Measurements from ENCODE around the gene SKA2. TPM values are rescaled to one million over a fixed set of nuclear protein-coding genes. Genes with fewer than 3 reads are reported as not detected.

The SKA2 gene
- total and polyA plus RNA-seq, 2 donors (not counting 3 experiments of a cell fraction or from before 2014, with no cell fraction given), result 12.9 to 79.6 TPM

- ChIA-PET CTCF (no interaction called here), POLR2A (no interaction called here)
- dilution Hi-C loops (cut with MboI; ENCODE audit: extremely low pct_ligation_motif_present, low sequenced_read_pairs), result no loop called here
- intact Hi-C loops (cut with micrococcal nuclease), result no loop called here
- H2AFZ ChIP-seq (ENCODE audit: low read depth, low read length), result no peak overlapping the region
- no TSS peak for BruUV-seq (replicated peaks)
- DNase-seq (ENCODE audit: low read depth, low spot score), result no peak
- no peaks in the 10 kb centered on the region for H3K27me3 ChIP-seq (ENCODE audit: control insufficient read depth in 2 of 2, insufficient read depth in 2 of 2, low read length in 2 of 2)
- no peaks in the 10 kb centered on the region for H3K4me1 ChIP-seq (ENCODE audit: control insufficient read depth, extremely low read depth, insufficient read depth, low read length)
- no peak overlapping the region for H3K9ac ChIP-seq (replicated peaks; ENCODE audit: extremely low read depth, insufficient read depth, low read length)
- H3K79me2 ChIP-seq (ENCODE audit: control insufficient read depth, insufficient read depth, low read length), result no peaks in the 10 kb centered on the region
- no peak overlapping the region for H3K27ac ChIP-seq (ENCODE audit: insufficient read depth, low read depth, low read length)
- no peaks in the 10 kb centered on the region for H3K9me3 ChIP-seq (replicated peaks; ENCODE audit: control insufficient read depth, insufficient read depth, low read length)
- TF ChIP-seq EZH2 (IDR thresholded peaks at IDR 0.05; ENCODE audit: borderline replicate concordance, low read depth, low read length, severe bottlenecking) (no peak), MYC (IDR thresholded peaks at IDR 0.05; ENCODE audit: low read depth, low read length) (no peak)
- no peak overlapping the region for H3K4me2 ChIP-seq (ENCODE audit: insufficient read depth, low read length)
- H3K36me3 ChIP-seq (ENCODE audit: control insufficient read depth in 2 of 2, extremely low read depth in 1 of 2, insufficient read depth in 2 of 2, low read length in 2 of 2), result peaks cover 14 to 16% of the 10 kb centered on the region in 2 experiments
- no peak for FAIRE-seq
- H4K20me1 ChIP-seq (replicated peaks; ENCODE audit: control insufficient read depth, extremely low read depth, insufficient read depth, low read length), result no peaks in the 10 kb centered on the region
- no peak overlapping the region for H3K4me3 ChIP-seq (replicated peaks in 1 of 3; ENCODE audit: insufficient read depth in 1 of 3, low read depth in 1 of 3, low read length in 3 of 3)
- H3K9me1 ChIP-seq (replicated peaks; ENCODE audit: control insufficient read depth, extremely low read depth, insufficient read depth, low read length), result no peaks in the 10 kb centered on the region
Observed at GRCh38 chr17:59067756-59068155, 87.2 kb downstream of the SKA2 start.

GRCh38 chr17:59067340-59067739 lies 87.6 kb downstream of the SKA2 start:
- CTCF ChIA-PET, result no interaction called here
- dilution Hi-C loops (cut with MboI; ENCODE audit: extremely low pct_ligation_motif_present, low sequenced_read_pairs), result no loop called here

More at GRCh38 chr17:59067340-59067739, 87.6 kb downstream of the SKA2 start:
- H3K9me3 ChIP-seq (replicated peaks; ENCODE audit: control insufficient read depth, insufficient read depth, low read length), result no peaks in the 10 kb centered on the region
- no peak overlapping the region for H3K4me2 ChIP-seq (ENCODE audit: insufficient read depth, low read length)
- no peak for TF ChIP-seq FOS (IDR thresholded peaks at IDR 0.05; ENCODE audit: borderline replicate concordance, insufficient read depth, low read length)
- no peak for TF ChIP-seq CTCF (IDR thresholded peaks at IDR 0.05; ENCODE audit: extremely low read depth in 1 of 2, insufficient read depth in 1 of 2, low read depth in 1 of 2, low read length in 2 of 2)
- TF ChIP-seq JUN (IDR thresholded peaks at IDR 0.05; ENCODE audit: borderline replicate concordance, insufficient read depth, insufficient read length, low read depth), result no peak
- no peak for TF ChIP-seq POLR2AphosphoS5 (IDR thresholded peaks at IDR 0.05; ENCODE audit: insufficient read depth, low read depth, low read length)
- TF ChIP-seq EZH2 (IDR thresholded peaks at IDR 0.05; ENCODE audit: borderline replicate concordance, low read depth, low read length, severe bottlenecking), result no peak
- no peak for TF ChIP-seq MYC (IDR thresholded peaks at IDR 0.05; ENCODE audit: low read depth, low read length)
- TF ChIP-seq MAX (IDR thresholded peaks at IDR 0.05; ENCODE audit: insufficient read depth, insufficient read length), result no peak
- TF ChIP-seq POLR2A (IDR thresholded peaks at IDR 0.05; ENCODE audit: low read depth, low read length), result no peak
- TF ChIP-seq GATA2 (IDR thresholded peaks at IDR 0.05; ENCODE audit: insufficient read depth, insufficient read length, low read depth, low read length), result no peak
- BruUV-seq (replicated peaks), result no TSS peak
- no peaks in the 10 kb centered on the region for H3K27me3 ChIP-seq (ENCODE audit: control insufficient read depth in 2 of 2, insufficient read depth in 2 of 2, low read length in 2 of 2)
- H3K4me3 ChIP-seq (replicated peaks in 1 of 3; ENCODE audit: insufficient read depth in 1 of 3, low read depth in 1 of 3, low read length in 3 of 3), result no peak overlapping the region
- no peak for DNase-seq (ENCODE audit: low read depth, low spot score)
- no peaks in the 10 kb centered on the region for H4K20me1 ChIP-seq (replicated peaks; ENCODE audit: control insufficient read depth, extremely low read depth, insufficient read depth, low read length)
- H3K79me2 ChIP-seq (ENCODE audit: control insufficient read depth, insufficient read depth, low read length), result no peaks in the 10 kb centered on the region
- FAIRE-seq, result no peak
- POLR2A ChIA-PET, result no interaction called here
- no peak overlapping the region for H2AFZ ChIP-seq (ENCODE audit: low read depth, low read length)
- H3K27ac ChIP-seq (ENCODE audit: insufficient read depth, low read depth, low read length), result no peak overlapping the region
- intact Hi-C loops (cut with micrococcal nuclease), result no loop called here
- peaks cover 14 to 16% of the 10 kb centered on the region in 2 experiments for H3K36me3 ChIP-seq (ENCODE audit: control insufficient read depth in 2 of 2, extremely low read depth in 1 of 2, insufficient read depth in 2 of 2, low read length in 2 of 2)
- H3K9ac ChIP-seq (replicated peaks; ENCODE audit: extremely low read depth, insufficient read depth, low read length), result no peak overlapping the region
- no peaks in the 10 kb centered on the region for H3K4me1 ChIP-seq (ENCODE audit: control insufficient read depth, extremely low read depth, insufficient read depth, low read length)
- no peaks in the 10 kb centered on the region for H3K9me1 ChIP-seq (replicated peaks; ENCODE audit: control insufficient read depth, extremely low read depth, insufficient read depth, low read length)
